NCI-H2196 treated with DMSO at 0.1 percent for 48 hours (cell line): ENCODE measurements around the gene PDGFRA.
"Not testable (repeated sequence)": the region's sequence is repeated elsewhere in the genome, so short reads cannot be mapped to it uniquely, and the experiment has no call there.

Source experiments
- DNase-seq: peaks from one replicate; lab custom pipeline; 2025; ENCODE audit not compliant: unreplicated experiment; lab: John Stamatoyannopoulos, UW

Gene PDGFRA

DNA sequence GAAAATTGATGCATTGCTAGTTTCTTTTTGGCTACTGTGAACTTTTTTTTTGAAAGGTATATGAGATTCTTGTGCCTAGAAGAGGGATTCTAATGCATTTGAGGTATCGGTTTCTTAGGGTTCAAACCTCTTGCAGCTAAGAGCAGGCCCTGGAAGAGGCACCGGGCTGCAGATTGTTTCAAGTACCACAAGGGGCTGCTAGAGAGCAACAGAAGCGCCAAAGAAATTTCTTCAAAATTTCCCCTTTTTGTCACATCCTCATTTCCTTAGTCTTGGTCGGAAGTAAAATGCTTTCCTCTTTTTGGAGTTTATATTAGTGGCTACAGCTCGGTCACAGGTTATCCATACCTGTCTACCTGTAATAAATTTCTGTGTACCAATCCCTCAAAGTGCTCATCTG lies 89.8 kb downstream of the PDGFRA start:
- no peak for DNase-seq

DNA sequence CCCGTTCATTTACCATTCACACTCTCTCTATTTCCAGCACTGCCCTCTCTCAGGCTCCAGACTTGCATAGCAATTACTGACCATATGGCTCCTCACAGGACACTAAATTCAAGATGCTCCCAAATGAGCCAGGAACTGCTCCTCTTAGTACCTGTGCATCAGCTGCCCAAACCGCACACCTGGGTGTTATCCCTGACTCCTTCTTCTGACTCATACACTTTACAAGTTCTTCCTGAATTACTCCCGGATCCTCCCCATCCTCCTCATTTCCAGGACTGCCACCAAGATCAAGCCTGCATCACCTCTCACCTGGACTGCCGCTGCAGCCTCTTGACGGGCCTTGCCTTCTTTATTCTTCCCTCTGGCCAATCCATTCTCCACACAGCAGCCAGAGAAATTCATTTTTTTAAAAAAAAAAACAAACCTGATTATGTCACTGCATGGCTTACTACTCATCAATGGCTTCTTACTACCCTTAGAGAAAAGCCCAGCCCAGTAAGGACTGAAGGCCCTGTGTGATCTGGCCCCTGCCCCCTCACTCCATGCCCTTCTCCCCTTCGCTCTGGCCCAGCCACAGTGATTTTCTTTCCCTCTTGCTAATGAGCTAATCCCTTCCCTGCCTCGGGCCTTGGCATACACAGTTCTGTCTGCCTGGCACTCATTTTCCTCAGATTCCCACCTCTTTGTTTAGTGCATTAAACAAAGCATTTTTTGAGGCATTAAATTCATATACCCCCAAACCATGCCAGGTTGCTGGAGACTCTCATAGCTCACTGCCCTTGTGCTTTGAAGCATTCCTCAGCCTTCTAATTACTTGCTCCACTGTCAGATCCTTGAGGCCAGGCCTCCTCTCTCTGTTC lies 92.0 kb downstream of the PDGFRA start:
- DNase-seq, result no peak

GRCh38 chr4:54322818-54323417 lies 93.8 kb downstream of the PDGFRA start:
- DNase-seq, result peak; percentile 37

DNA sequence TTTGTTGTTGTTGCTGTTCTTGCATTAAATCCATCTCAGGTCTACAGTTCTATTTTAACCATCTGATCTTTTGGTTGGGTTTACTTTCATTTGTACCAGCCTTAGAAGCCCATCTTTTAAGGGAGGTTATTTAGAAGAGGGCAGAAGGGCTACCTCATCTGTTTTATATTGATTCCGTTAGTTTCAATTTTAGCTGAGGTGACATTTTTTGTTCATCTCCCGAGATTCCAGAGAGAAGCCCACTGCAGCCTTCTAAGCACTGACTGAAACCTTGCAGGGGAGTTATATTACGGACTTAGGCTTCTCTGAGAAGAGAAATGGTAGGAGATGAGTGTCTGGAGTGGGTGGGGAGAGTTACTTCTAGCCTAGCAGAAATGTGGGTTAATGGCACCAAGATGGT lies 101.8 kb downstream of the PDGFRA start:
- no peak for DNase-seq

GRCh38 chr4:54332542-54332941 lies 103.4 kb downstream of the PDGFRA start:
- no peak for DNase-seq

DNA sequence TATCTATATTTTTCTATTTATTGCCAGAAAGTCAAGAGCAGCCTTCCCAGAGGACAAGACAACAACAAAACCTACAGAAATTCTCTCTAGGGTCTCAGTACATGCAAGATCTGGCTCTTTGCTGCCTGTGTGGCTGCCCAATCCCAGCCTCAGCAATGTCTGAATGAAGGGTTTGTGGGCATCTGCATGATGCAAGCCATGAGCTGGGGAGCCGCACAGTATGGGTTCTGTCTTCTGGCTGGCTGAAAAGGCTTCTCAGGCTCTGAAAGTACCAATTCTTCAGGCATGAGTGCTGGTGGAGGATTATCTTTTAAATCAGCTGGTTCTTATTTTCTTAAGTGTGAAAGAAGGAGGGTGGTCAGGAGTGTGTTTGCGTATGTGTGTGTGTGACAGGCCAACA lies 104.6 kb downstream of the PDGFRA start:
- DNase-seq, result no peak

GRCh38 chr4:54334769-54335168 lies 105.7 kb downstream of the PDGFRA start:
- not testable (repeated sequence) for DNase-seq

GRCh38 chr4:54337009-54337408 lies 107.9 kb downstream of the PDGFRA start:
- no peak for DNase-seq

DNA sequence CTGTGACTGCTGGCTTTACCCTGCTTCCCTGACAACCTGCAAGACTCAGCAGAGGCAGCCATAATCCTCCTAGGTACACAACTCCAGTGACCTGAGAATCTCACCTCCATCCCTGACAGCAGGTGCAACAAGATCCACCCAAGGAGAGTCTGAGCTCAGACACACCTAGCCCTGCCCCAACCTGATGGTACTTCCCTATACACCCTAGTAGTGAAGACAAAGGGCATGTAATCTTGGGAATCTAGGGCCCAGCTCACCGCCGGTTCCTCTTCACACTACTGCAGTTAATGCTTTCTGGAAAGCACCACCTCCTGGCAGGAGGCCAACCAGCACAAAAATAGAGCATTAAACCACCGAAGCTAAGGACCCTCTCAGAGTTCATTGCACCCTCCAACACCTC lies 113.0 kb downstream of the PDGFRA start:
- DNase-seq, result not testable (repeated sequence)
